ENCODE measurements around the gene ATP9B. TPM values are rescaled to one million over a fixed set of nuclear protein-coding genes. Genes with fewer than 3 reads are reported as not detected.

Gene ATP9B
- total RNA-seq, 1 donor from 2014 or later: 12.6 TPM

DNA sequence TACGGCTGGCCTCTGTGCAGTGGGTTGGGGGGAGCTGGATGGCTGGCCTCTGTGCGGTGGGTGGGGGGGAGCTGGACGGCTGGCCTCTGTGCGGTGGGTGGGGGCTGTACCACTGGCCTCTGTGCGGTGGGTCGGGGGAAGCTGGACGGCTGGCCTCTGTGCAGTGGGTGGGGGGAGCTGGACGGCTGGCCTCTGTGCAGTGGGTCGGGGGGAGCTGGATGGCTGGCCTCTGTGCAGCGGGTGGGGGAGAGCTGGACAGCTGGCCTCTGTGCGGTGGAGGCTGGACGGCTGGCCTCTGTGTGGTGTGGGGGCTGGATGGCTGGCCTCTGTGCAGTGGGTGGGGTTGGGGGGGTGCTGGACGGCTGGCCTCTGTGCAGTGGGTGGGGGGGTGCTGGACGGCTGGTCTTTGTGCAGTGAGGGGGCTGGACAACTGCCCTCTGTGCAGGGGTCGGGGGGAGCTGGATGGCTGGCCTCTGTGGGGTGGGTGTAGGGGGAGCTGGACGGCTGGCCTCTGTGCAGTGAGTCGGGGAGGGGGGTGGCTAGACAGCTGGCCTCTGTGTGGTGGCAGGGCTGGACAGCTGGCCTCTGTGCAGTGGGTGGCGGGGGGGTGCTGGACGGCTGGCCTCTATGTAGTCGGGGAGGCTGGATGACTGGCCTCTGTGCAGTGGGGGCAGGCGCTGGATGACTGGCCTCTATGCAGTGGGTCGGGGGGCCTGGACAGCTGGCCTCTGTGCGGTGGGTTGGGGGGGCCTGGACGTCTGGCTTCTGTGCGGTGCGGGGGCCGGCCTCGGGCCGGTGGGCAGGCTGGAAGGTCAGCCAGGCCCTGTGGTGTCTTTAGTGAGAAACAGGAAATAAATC lies 358.4 kb downstream of the ATP9B start:
- Histone ChIP-seq H3K27ac (replicated peaks) (no peak overlapping the region), H3K4me3 (no peak overlapping the region), H3K9me3 (replicated peaks) (no peaks in the 10 kb centered on the region), H3K4me1 (peaks cover 13% of the 10 kb centered on the region), H3K27me3 (ENCODE audit: low read depth) (no peaks in the 10 kb centered on the region), H3K36me3 (peaks cover 5% of the 10 kb centered on the region)
- TF ChIP-seq, protein P1, sequence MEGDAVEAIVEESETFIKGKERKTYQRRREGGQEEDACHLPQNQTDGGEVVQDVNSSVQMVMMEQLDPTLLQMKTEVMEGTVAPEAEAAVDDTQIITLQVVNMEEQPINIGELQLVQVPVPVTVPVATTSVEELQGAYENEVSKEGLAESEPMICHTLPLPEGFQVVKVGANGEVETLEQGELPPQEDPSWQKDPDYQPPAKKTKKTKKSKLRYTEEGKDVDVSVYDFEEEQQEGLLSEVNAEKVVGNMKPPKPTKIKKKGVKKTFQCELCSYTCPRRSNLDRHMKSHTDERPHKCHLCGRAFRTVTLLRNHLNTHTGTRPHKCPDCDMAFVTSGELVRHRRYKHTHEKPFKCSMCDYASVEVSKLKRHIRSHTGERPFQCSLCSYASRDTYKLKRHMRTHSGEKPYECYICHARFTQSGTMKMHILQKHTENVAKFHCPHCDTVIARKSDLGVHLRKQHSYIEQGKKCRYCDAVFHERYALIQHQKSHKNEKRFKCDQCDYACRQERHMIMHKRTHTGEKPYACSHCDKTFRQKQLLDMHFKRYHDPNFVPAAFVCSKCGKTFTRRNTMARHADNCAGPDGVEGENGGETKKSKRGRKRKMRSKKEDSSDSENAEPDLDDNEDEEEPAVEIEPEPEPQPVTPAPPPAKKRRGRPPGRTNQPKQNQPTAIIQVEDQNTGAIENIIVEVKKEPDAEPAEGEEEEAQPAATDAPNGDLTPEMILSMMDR (IDR thresholded peaks at IDR 0.05; ENCODE audit: borderline replicate concordance): no peak
- no peak for DNase-seq
- intact Hi-C loops (cut with micrococcal nuclease): no loop called here

Other genes with a start within 250 kb of the ATP9B start
- 0.36 TPM for gene SALL3, start 89.6 kb upstream of the ATP9B start, total RNA-seq

Data from left ventricle myocardium inferior (tissue), 1 donor.